ENCODE results near the gene EPHA1. TPM values are rescaled to one million over a fixed set of nuclear protein-coding genes. Genes with fewer than 3 reads are reported as not detected.

EPHA1 gene
- total and polyA plus RNA-seq, 2 donors (not counting 3 experiments of a cell fraction or from before 2014, with no cell fraction given), result 0.07 TPM; not detected in 1

DNA sequence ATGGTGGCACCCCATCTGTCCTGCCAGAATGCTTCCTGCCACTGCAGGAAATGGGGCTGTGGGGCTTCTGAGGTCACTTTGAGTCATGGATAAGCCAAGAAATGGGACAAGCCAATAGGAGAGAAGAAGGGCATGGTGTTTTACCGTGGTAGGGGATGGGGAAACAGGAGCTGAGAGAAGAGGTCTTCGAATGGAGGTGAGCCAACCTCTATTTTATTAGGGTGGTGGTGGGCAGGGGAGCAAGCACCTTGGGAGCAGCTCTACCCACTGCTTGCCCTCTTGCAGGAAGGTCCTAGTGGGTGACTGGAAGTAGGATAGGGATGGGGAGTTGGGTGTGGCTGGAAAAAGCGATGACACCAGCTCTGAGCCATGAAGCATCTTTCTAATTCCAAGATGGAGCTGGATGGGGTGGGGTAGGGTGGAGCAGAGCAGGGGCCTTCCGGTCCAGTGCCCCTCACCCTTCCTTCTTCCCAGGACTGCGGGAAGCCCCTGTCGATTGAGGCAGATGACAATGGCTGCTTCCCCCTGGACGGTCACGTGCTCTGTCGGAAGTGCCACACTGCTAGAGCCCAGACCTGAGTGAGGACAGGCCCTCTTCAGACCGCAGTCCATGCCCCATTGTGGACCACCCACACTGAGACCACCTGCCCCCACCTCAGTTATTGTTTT, 18.4 kb downstream of the EPHA1 start:
- TF ChIP-seq MYC (IDR thresholded peaks at IDR 0.05; ENCODE audit: low read depth, low read length), result no peak
- TF ChIP-seq POLR2A (IDR thresholded peaks at IDR 0.05; ENCODE audit: low read depth, low read length), result peak; percentile 67
- TF ChIP-seq MAX (IDR thresholded peaks at IDR 0.05; ENCODE audit: insufficient read depth, insufficient read length), result no peak
- peak; percentile 41 for TF ChIP-seq POLR2AphosphoS5 (IDR thresholded peaks at IDR 0.05; ENCODE audit: insufficient read depth, low read depth, low read length)
- ChIA-PET CTCF (interaction anchor here (1.0 to 4.5 kb wide), 8 partner anchors 8 to 150 kb away, joined by 3 to 24 read pairs (median 8); partner anchors contain the start of gene EPHA1), POLR2A (interaction anchor here (1.6 to 2.9 kb wide), 2 partner anchors 8 to 10 kb away, joined by 7 to 8 read pairs; no protein-coding TSS in a partner anchor)
- Histone ChIP-seq H2AFZ (ENCODE audit: low read depth, low read length) (no peak overlapping the region), H3K27ac (ENCODE audit: insufficient read depth, low read depth, low read length) (peak overlapping the region; percentile 14), H3K36me3 (ENCODE audit: control insufficient read depth in 2 of 2, extremely low read depth in 1 of 2, insufficient read depth in 2 of 2, low read length in 2 of 2) (peaks cover 19 to 39% of the 10 kb centered on the region in 2 experiments), H3K4me2 (ENCODE audit: insufficient read depth, low read length) (no peak overlapping the region), H3K27me3 (ENCODE audit: control insufficient read depth in 2 of 2, insufficient read depth in 2 of 2, low read length in 2 of 2) (no peaks in the 10 kb centered on the region), H3K9me3 (replicated peaks; ENCODE audit: control insufficient read depth, insufficient read depth, low read length) (no peaks in the 10 kb centered on the region), H4K20me1 (replicated peaks; ENCODE audit: control insufficient read depth, extremely low read depth, insufficient read depth, low read length) (no peaks in the 10 kb centered on the region), H3K4me3 (replicated peaks in 1 of 3; ENCODE audit: insufficient read depth in 1 of 3, low read depth in 1 of 3, low read length in 3 of 3) (no peak overlapping the region), H3K9me1 (replicated peaks; ENCODE audit: control insufficient read depth, extremely low read depth, insufficient read depth, low read length) (no peaks in the 10 kb centered on the region), H3K9ac (replicated peaks; ENCODE audit: extremely low read depth, insufficient read depth, low read length) (no peak overlapping the region), H3K79me2 (ENCODE audit: control insufficient read depth, insufficient read depth, low read length) (peaks cover 43% of the 10 kb centered on the region), H3K4me1 (ENCODE audit: control insufficient read depth, extremely low read depth, insufficient read depth, low read length) (peaks cover 80% of the 10 kb centered on the region)
- dilution Hi-C loops (cut with MboI; ENCODE audit: extremely low pct_ligation_motif_present, low sequenced_read_pairs), result loop anchor here (25.0 kb wide), 1 partner anchor 122 kb away; no protein-coding TSS in a partner anchor
- no peak for DNase-seq (ENCODE audit: low read depth, low spot score)
- no TSS peak for BruUV-seq (replicated peaks)
- intact Hi-C loops (cut with micrococcal nuclease), result loop anchor here (2.0 to 5.0 kb wide), 2 partner anchors 19 to 583 kb away; no protein-coding TSS in a partner anchor
- peak; percentile 15 for FAIRE-seq

DNA sequence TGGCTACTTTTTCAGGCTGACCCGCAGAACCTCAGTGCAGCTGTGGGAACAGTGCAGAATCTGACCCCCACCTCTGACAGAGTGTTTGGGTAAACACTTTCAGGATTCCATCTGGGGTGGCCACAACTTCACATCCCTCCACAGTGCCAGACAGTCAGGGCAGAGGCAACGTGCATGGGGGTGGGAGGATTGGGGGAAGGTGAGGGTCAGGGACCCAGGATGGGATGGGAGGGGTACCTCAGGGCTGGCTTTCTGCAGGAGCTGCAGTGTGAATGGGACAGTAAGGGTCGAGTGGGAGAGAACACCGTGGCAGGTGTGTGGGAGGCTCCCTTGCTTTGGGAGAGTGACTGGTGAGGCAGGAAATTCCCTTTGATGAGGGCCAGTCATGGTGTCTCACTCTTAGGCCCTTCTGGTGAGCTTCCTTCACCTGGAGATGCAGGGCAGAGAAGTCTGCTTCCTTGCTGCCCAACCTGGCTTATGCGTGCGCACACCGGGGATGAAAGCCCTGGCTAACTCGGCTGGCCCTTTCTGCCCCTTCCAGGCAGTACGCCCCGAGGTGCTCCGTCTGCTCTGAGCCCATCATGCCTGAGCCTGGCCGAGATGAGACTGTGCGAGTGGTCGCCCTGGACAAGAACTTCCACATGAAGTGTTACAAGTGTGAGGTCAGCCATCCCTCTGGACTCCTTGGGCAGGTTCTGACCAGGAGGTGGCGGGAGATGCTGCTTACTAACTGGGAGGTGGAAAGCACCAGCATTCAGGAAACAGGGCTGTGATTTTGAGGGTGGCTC, 19.1 kb downstream of the EPHA1 start:
- Histone ChIP-seq H4K20me1 (replicated peaks; ENCODE audit: control insufficient read depth, extremely low read depth, insufficient read depth, low read length) (no peaks in the 10 kb centered on the region), H3K79me2 (ENCODE audit: control insufficient read depth, insufficient read depth, low read length) (peaks cover 50% of the 10 kb centered on the region), H3K9me1 (replicated peaks; ENCODE audit: control insufficient read depth, extremely low read depth, insufficient read depth, low read length) (no peaks in the 10 kb centered on the region), H3K27me3 (ENCODE audit: control insufficient read depth in 2 of 2, insufficient read depth in 2 of 2, low read length in 2 of 2) (no peaks in the 10 kb centered on the region), H3K9ac (replicated peaks; ENCODE audit: extremely low read depth, insufficient read depth, low read length) (no peak overlapping the region), H3K27ac (ENCODE audit: insufficient read depth, low read depth, low read length) (no peak overlapping the region), H2AFZ (ENCODE audit: low read depth, low read length) (no peak overlapping the region), H3K4me1 (ENCODE audit: control insufficient read depth, extremely low read depth, insufficient read depth, low read length) (peaks cover 80% of the 10 kb centered on the region), H3K4me2 (ENCODE audit: insufficient read depth, low read length) (no peak overlapping the region), H3K9me3 (replicated peaks; ENCODE audit: control insufficient read depth, insufficient read depth, low read length) (no peaks in the 10 kb centered on the region), H3K4me3 (replicated peaks in 1 of 3; ENCODE audit: insufficient read depth in 1 of 3, low read depth in 1 of 3, low read length in 3 of 3) (no peak overlapping the region), H3K36me3 (ENCODE audit: control insufficient read depth in 2 of 2, extremely low read depth in 1 of 2, insufficient read depth in 2 of 2, low read length in 2 of 2) (peaks cover 19 to 42% of the 10 kb centered on the region in 2 experiments)
- TF ChIP-seq POLR2AphosphoS5 (IDR thresholded peaks at IDR 0.05; ENCODE audit: insufficient read depth, low read depth, low read length) (peak; percentile 5), MYC (IDR thresholded peaks at IDR 0.05; ENCODE audit: low read depth, low read length) (no peak), CTCF (IDR thresholded peaks at IDR 0.05; ENCODE audit: extremely low read depth in 1 of 2, insufficient read depth in 1 of 2, low read depth in 1 of 2, low read length in 2 of 2) (peak; percentile 13 to 18), FOS (IDR thresholded peaks at IDR 0.05; ENCODE audit: borderline replicate concordance, insufficient read depth, low read length) (no peak), EZH2 (IDR thresholded peaks at IDR 0.05; ENCODE audit: borderline replicate concordance, low read depth, low read length, severe bottlenecking) (no peak), JUN (IDR thresholded peaks at IDR 0.05; ENCODE audit: borderline replicate concordance, insufficient read depth, insufficient read length, low read depth) (no peak), POLR2A (IDR thresholded peaks at IDR 0.05; ENCODE audit: low read depth, low read length) (no peak)
- CTCF ChIA-PET, result interaction anchor here (0.5 to 4.3 kb wide), 7 partner anchors 9 to 116 kb away, joined by 3 to 24 read pairs (median 3); no protein-coding TSS in a partner anchor
- dilution Hi-C loops (cut with MboI; ENCODE audit: extremely low pct_ligation_motif_present, low sequenced_read_pairs), result loop anchor here (25.0 kb wide), 1 partner anchor 123 kb away; no protein-coding TSS in a partner anchor
- DNase-seq (ENCODE audit: low read depth, low spot score) (no peak), FAIRE-seq (no peak)
- intact Hi-C loops (cut with micrococcal nuclease), result loop anchor here (2.0 to 5.0 kb wide), 2 partner anchors 19 to 582 kb away; no protein-coding TSS in a partner anchor
- no TSS peak for BruUV-seq (replicated peaks)
- POLR2A ChIA-PET, result interaction anchor here (0.6 to 1.6 kb wide), 2 partner anchors 9 to 100 kb away, joined by 7 to 8 read pairs; no protein-coding TSS in a partner anchor

Measured in endothelial cell of umbilical vein (primary cell).